Measurements from ENCODE around the gene TMEM135.

Gene TMEM135

DNA sequence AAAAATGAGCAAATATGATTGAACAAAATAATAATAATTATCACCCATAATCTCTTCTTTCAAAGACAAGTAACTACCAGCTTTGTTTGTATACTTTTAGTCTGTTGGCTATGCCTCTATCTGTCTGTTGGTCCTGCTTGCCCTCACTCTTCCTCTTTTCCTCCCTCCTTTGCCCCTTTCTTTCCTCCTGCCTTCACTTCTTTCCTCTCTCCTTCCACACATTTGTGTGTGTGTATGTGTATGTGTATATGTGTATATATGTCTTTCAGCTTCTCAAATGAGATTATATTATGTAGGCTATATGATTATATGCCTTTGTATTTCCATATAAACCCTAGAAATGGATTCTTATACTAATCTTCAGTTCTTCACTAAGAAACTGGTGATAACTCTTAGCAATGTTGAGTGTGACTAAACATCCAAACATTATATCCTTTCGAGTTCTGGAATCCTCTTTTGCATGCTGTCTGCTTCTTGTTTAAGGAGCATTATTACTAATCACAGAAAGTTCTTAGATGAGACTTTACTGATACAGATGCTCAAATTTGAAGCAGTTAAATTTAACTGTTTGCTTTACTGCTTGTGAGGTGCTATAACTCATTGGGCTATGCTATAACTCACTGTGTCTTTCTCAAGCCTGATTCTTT lies 219.1 kb downstream of the TMEM135 start:
- H3K27ac ChIP-seq (ENCODE audit: low read depth, low read length), result no peak overlapping the region
- H3K4me1 ChIP-seq (ENCODE audit: control insufficient read depth, low read length), result no peaks in the 10 kb centered on the region
- H3K36me3 ChIP-seq (ENCODE audit: control insufficient read depth, low read length), result no peaks in the 10 kb centered on the region
- no peaks in the 10 kb centered on the region for H3F3A ChIP-seq (ENCODE audit: control insufficient read depth, insufficient read depth)
- H4K20me1 ChIP-seq (ENCODE audit: control insufficient read depth, insufficient read depth, low read depth, low read length), result no peaks in the 10 kb centered on the region
- H3K27me3 ChIP-seq (ENCODE audit: control insufficient read depth, low read length), result no peaks in the 10 kb centered on the region
- H3K9me3 ChIP-seq (ENCODE audit: control insufficient read depth, insufficient read depth, low read length), result no peaks in the 10 kb centered on the region
- H3K4me3 ChIP-seq (ENCODE audit: low read length), result no peak overlapping the region
- TF ChIP-seq, protein P1, sequence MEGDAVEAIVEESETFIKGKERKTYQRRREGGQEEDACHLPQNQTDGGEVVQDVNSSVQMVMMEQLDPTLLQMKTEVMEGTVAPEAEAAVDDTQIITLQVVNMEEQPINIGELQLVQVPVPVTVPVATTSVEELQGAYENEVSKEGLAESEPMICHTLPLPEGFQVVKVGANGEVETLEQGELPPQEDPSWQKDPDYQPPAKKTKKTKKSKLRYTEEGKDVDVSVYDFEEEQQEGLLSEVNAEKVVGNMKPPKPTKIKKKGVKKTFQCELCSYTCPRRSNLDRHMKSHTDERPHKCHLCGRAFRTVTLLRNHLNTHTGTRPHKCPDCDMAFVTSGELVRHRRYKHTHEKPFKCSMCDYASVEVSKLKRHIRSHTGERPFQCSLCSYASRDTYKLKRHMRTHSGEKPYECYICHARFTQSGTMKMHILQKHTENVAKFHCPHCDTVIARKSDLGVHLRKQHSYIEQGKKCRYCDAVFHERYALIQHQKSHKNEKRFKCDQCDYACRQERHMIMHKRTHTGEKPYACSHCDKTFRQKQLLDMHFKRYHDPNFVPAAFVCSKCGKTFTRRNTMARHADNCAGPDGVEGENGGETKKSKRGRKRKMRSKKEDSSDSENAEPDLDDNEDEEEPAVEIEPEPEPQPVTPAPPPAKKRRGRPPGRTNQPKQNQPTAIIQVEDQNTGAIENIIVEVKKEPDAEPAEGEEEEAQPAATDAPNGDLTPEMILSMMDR (IDR thresholded peaks at IDR 0.05; ENCODE audit: low read depth, low read length, poor library complexity, severe bottlenecking), result no peak
- no peak for TF ChIP-seq EZH2phosphoT487 (IDR thresholded peaks at IDR 0.05; ENCODE audit: borderline replicate concordance, low read length)
- no peak overlapping the region for H3K4me2 ChIP-seq (ENCODE audit: low read length)
- H3K79me2 ChIP-seq (ENCODE audit: control insufficient read depth, low read length), result no peaks in the 10 kb centered on the region
- no peaks in the 10 kb centered on the region for H3K9me2 ChIP-seq (replicated peaks; ENCODE audit: control insufficient read depth, low read length)

- TF ChIP-seq EZH2phosphoT487 (IDR thresholded peaks at IDR 0.05; ENCODE audit: borderline replicate concordance, low read length), result no peak
- TF ChIP-seq, protein P1 (IDR thresholded peaks at IDR 0.05; ENCODE audit: low read depth, low read length, poor library complexity, severe bottlenecking), result no peak
- Histone ChIP-seq H3F3A (ENCODE audit: control insufficient read depth, insufficient read depth) (no peaks in the 10 kb centered on the region), H4K20me1 (ENCODE audit: control insufficient read depth, insufficient read depth, low read depth, low read length) (no peaks in the 10 kb centered on the region), H3K36me3 (ENCODE audit: control insufficient read depth, low read length) (no peaks in the 10 kb centered on the region), H3K27me3 (ENCODE audit: control insufficient read depth, low read length) (no peaks in the 10 kb centered on the region), H3K4me1 (ENCODE audit: control insufficient read depth, low read length) (no peaks in the 10 kb centered on the region), H3K9me3 (ENCODE audit: control insufficient read depth, insufficient read depth, low read length) (no peaks in the 10 kb centered on the region), H3K9me2 (replicated peaks; ENCODE audit: control insufficient read depth, low read length) (no peaks in the 10 kb centered on the region), H3K79me2 (ENCODE audit: control insufficient read depth, low read length) (no peaks in the 10 kb centered on the region), H3K4me3 (ENCODE audit: low read length) (no peak overlapping the region), H3K4me2 (ENCODE audit: low read length) (no peak overlapping the region), H3K27ac (ENCODE audit: low read depth, low read length) (no peak overlapping the region)
These were observed 220.6 kb downstream of the TMEM135 start for GRCh38 chr11:87258171-87258833.

- Histone ChIP-seq H3K36me3 (ENCODE audit: control insufficient read depth, low read length) (no peaks in the 10 kb centered on the region), H3K4me2 (ENCODE audit: low read length) (no peak overlapping the region), H4K20me1 (ENCODE audit: control insufficient read depth, insufficient read depth, low read depth, low read length) (no peaks in the 10 kb centered on the region), H3K9me3 (ENCODE audit: control insufficient read depth, insufficient read depth, low read length) (no peaks in the 10 kb centered on the region), H3K27me3 (ENCODE audit: control insufficient read depth, low read length) (no peaks in the 10 kb centered on the region), H3K4me3 (ENCODE audit: low read length) (no peak overlapping the region), H3F3A (ENCODE audit: control insufficient read depth, insufficient read depth) (no peaks in the 10 kb centered on the region), H3K27ac (ENCODE audit: low read depth, low read length) (no peak overlapping the region), H3K79me2 (ENCODE audit: control insufficient read depth, low read length) (no peaks in the 10 kb centered on the region), H3K4me1 (ENCODE audit: control insufficient read depth, low read length) (no peaks in the 10 kb centered on the region), H3K9me2 (replicated peaks; ENCODE audit: control insufficient read depth, low read length) (no peaks in the 10 kb centered on the region)
- TF ChIP-seq, protein P1 (IDR thresholded peaks at IDR 0.05; ENCODE audit: low read depth, low read length, poor library complexity, severe bottlenecking), result no peak
- no peak for TF ChIP-seq EZH2phosphoT487 (IDR thresholded peaks at IDR 0.05; ENCODE audit: borderline replicate concordance, low read length)
These were observed 222.0 kb downstream of the TMEM135 start for GRCh38 chr11:87259736-87260135.
